PC-3 (cell line): Measurements from ENCODE around the gene STRN3. TPM values are rescaled to one million over a fixed set of nuclear protein-coding genes. Genes with fewer than 3 reads are reported as not detected.

ENCODE experiments used
- ATAC-seq: fragments of 200-7000 bp; cut with Tn5 transposase; 2 replicates; pipeline ENCODE4 v1.9.1; 2020; ENCODE audit warnings: mild to moderate bottlenecking, moderate library complexity
- BruUV-seq: library from RNA; stranded (reverse); fragments of 400-500 nt; replicated peaks from 2 replicates; lab custom pipeline; 2021; lab: Mats Ljungman, UMichigan
- CTCF ChIA-PET: fragments of 300-600 bp; sonication (Branson Sonifier 250); formaldehyde crosslinking; loops from one replicate; lab custom pipeline; 2022; ENCODE audit warnings: antibody characterized with exemption; lab: Charles Lee
- POLR2A ChIA-PET: fragments of 300-600 bp; sonication (Branson Sonifier 250); formaldehyde crosslinking; loops from one replicate; lab custom pipeline; 2022; ENCODE audit warnings: antibody characterized with exemption; ENCODE audit not compliant: unreplicated experiment; lab: Charles Lee
- DNase-seq: peaks from one replicate; pipeline ENCODE4 v3.0.0-alpha.2; 2015
- H2AFZ ChIP-seq: fragments of 300-600 bp; sonication (generic); 2 replicates; pipeline ENCODE4 v1.6.0; 2016; ENCODE audit warnings: antibody characterized with exemption, low read length
- H3F3A ChIP-seq: fragments of 300-600 bp; sonication (generic); one replicate; pipeline ENCODE4 v1.6.0; 2017; ENCODE audit warnings: antibody characterized with exemption, low read length, control low read depth, mild to moderate bottlenecking; ENCODE audit not compliant: unreplicated experiment
- H3K27ac ChIP-seq: fragments of 300-600 bp; sonication (generic); 2 replicates; pipeline ENCODE4 v1.5.1; 2016; ENCODE audit warnings: mild to moderate bottlenecking, low read length
- H3K27me3 ChIP-seq: fragments of 300-600 bp; sonication (generic); 2 replicates; pipeline ENCODE4 v1.6.1; 2016; ENCODE audit warnings: low read length, mixed read lengths
- H3K36me3 ChIP-seq: fragments of 300-600 bp; sonication (generic); 2 replicates; pipeline ENCODE4 v1.6.1; 2016; ENCODE audit warnings: low read depth, mixed run types, low read length, mixed read lengths
- H3K4me1 ChIP-seq: fragments of 300-600 bp; sonication (generic); 2 replicates; pipeline ENCODE4 v1.5.1; 2016; ENCODE audit warnings: low read length; ENCODE audit not compliant: insufficient read depth
- H3K4me2 ChIP-seq: fragments of 300-600 bp; sonication (generic); 2 replicates; pipeline ENCODE4 v1.6.0; 2016; ENCODE audit warnings: low read length
- H3K4me3 ChIP-seq: fragments of 300-600 bp; sonication (generic); 2 replicates; pipeline ENCODE4 v1.5.1; 2016; ENCODE audit warnings: mild to moderate bottlenecking, low read length, mixed read lengths
- H3K79me2 ChIP-seq: fragments of 300-600 bp; sonication (generic); 2 replicates; pipeline ENCODE4 v1.6.1; 2017; ENCODE audit warnings: low read length, mixed read lengths
- H3K9ac ChIP-seq: fragments of 300-600 bp; sonication (generic); 2 replicates; pipeline ENCODE4 v1.6.0; 2016; ENCODE audit warnings: mild to moderate bottlenecking, low read length
- H3K9me2 ChIP-seq: fragments of 300-600 bp; sonication (generic); replicated peaks from 2 replicates; pipeline ENCODE4 v1.6.1; 2016; ENCODE audit warnings: mixed run types, low read length, mixed read lengths
- H3K9me3 ChIP-seq: fragments of 300-600 bp; sonication (generic); 2 replicates; pipeline ENCODE4 v1.6.1; 2016; ENCODE audit warnings: low read length, mixed read lengths
- H4K20me1 ChIP-seq: fragments of 300-600 bp; sonication (generic); 2 replicates; pipeline ENCODE4 v1.6.1; 2016; ENCODE audit warnings: low read length, mixed read lengths
- CTCF ChIP-seq: fragments of 300-600 bp; sonication (generic); conservative IDR thresholded peaks from 2 replicates; pipeline ENCODE4 v1.5.1; 2017; ENCODE audit warnings: antibody characterized with exemption, low read depth, mild to moderate bottlenecking, low read length
- EZH2 ChIP-seq: fragments of 300-600 bp; sonication (generic); IDR thresholded peaks from one replicate; pipeline ENCODE4 v1.6.1; 2017; ENCODE audit warnings: antibody characterized with exemption, mild to moderate bottlenecking, low read length; ENCODE audit not compliant: unreplicated experiment
- EZH2phosphoT487 ChIP-seq: fragments of 300-600 bp; sonication (generic); IDR thresholded peaks from 2 replicates; pipeline ENCODE4 v1.6.1; 2018; ENCODE audit warnings: mild to moderate bottlenecking, antibody characterized with exemption, low read length, borderline replicate concordance
- intact Hi-C: fragments of 100-400 bp; cut with micrococcal nuclease; formaldehyde crosslinking; loops from 2 replicates; pipeline ENCODE4 v1.9.0; 2023
- total RNA-seq: library from RNA; depleted of rRNA; stranded (reverse); fragments of >200 nt; gene quantifications from 2 replicates; pipeline ENCODE4 v1.2.3, GENCODE V29; 2014

STRN3 gene
- total RNA-seq, 1 experiment from 2014 or later: 41.4 TPM

GRCh38 chr14:30999038-30999773 is 27.0 kb downstream of the STRN3 start:
- no peak overlapping the region for H3K4me2 ChIP-seq
- H2AFZ ChIP-seq: no peak overlapping the region
- no peaks in the 10 kb centered on the region for H3K27me3 ChIP-seq
- intact Hi-C loops: no loop called here
- peaks cover 93% of the 10 kb centered on the region for H3K79me2 ChIP-seq
- H3K9me3 ChIP-seq: no peaks in the 10 kb centered on the region
- H3K9ac ChIP-seq: no peak overlapping the region
- DNase-seq (no peak), ATAC-seq (no peak)
- H3F3A ChIP-seq: peaks cover 6% of the 10 kb centered on the region
- H3K27ac ChIP-seq: no peak overlapping the region
- TF ChIP-seq EZH2 (no peak), EZH2phosphoT487 (no peak), CTCF (no peak)
- peaks cover 17% of the 10 kb centered on the region for H3K4me1 ChIP-seq
- BruUV-seq: no TSS peak
- ChIA-PET POLR2A (no interaction called here), CTCF (no interaction called here)
- peaks cover 37% of the 10 kb centered on the region; the same call in 1 of the 2 replicates for H3K36me3 ChIP-seq
- no peak overlapping the region for H3K4me3 ChIP-seq
- H3K9me2 ChIP-seq: no peaks in the 10 kb centered on the region
- peaks cover 6% of the 10 kb centered on the region; the same call in 1 of the 2 replicates for H4K20me1 ChIP-seq

- Histone ChIP-seq H3K9ac (no peak overlapping the region), H3K36me3 (peaks cover 34% of the 10 kb centered on the region; the same call in 1 of the 2 replicates), H3K79me2 (peaks cover 93% of the 10 kb centered on the region), H3K27ac (no peak overlapping the region), H3F3A (peaks cover 6% of the 10 kb centered on the region), H3K9me3 (no peaks in the 10 kb centered on the region), H3K4me3 (no peak overlapping the region), H3K27me3 (no peaks in the 10 kb centered on the region), H4K20me1 (peaks cover 6% of the 10 kb centered on the region; the same call in 1 of the 2 replicates), H3K4me1 (peaks cover 17% of the 10 kb centered on the region), H2AFZ (no peak overlapping the region), H3K9me2 (no peaks in the 10 kb centered on the region), H3K4me2 (no peak overlapping the region)
- ChIA-PET POLR2A (no interaction called here), CTCF (no interaction called here)
- TF ChIP-seq CTCF: no peak
- TF ChIP-seq EZH2: no peak
- no peak for TF ChIP-seq EZH2phosphoT487
- ATAC-seq: no peak; the same call in 1 of the 2 replicates
- intact Hi-C loops: no loop called here
- no TSS peak for BruUV-seq
- DNase-seq: no peak
Observed at GRCh38 chr14:30998100-30998706, 28.0 kb downstream of the STRN3 start.
